Ovary (tissue), 9 donors: ENCODE measurements around the gene TCTN1. TPM values are rescaled to one million over a fixed set of nuclear protein-coding genes. Genes with fewer than 3 reads are reported as not detected.
"Not testable (repeated sequence)": the region's sequence is repeated elsewhere in the genome, so short reads cannot be mapped to it uniquely, and the experiment has no call there.

ENCODE experiments used
- DNase-seq, 5 donors: peaks; one replicate each; pipeline ENCODE4 v3.0.0-alpha.2; 2019 to 2020
- H3K27ac ChIP-seq, 2 donors: fragments of 200-600 bp; one replicate each; pipeline versions ENCODE4 v1.5.1 to v1.8.0; 2019 to 2022
- H3K27me3 ChIP-seq: fragments of 200-600 bp; one replicate; pipeline ENCODE4 v1.8.0; 2022
- H3K36me3 ChIP-seq: fragments of 200-600 bp; sonication (generic); one replicate; pipeline ENCODE4 v1.5.1; 2019
- H3K4me1 ChIP-seq: one replicate; pipeline ENCODE4 v1.8.1; 2013; ENCODE audit warnings: mild to moderate bottlenecking, moderate library complexity; ENCODE audit not compliant: insufficient read depth
- H3K4me3 ChIP-seq: fragments of 200-600 bp; sonication (generic); one replicate; pipeline ENCODE4 v1.5.1; 2017
- H3K9me3 ChIP-seq, 2 donors: fragments of 200-600 bp in 1 of 2; sonication (generic) in 1 of 2; one replicate each; pipeline versions ENCODE4 v1.5.1 to v1.8.1; 2013 to 2019; ENCODE audit warnings: mild to moderate bottlenecking in 1 of 2, moderate library complexity in 1 of 2
- CTCF ChIP-seq, 3 donors: fragments of 450-650 bp in 2 of 3; fragments of 200-600 bp in 1 of 3; IDR thresholded peaks; one replicate each; pipeline versions ENCODE4 v1.5.1 to v1.8.0; 2016 to 2022; ENCODE audit warnings: antibody characterized with exemption in 3 of 3, mild to moderate bottlenecking in 1 of 3
- EP300 ChIP-seq: sonication (generic); formaldehyde crosslinking; IDR thresholded peaks from one replicate; pipeline ENCODE4 v1.6.1; 2017; ENCODE audit warnings: antibody characterized with exemption
- POLR2A ChIP-seq: fragments of 450-650 bp; IDR thresholded peaks from one replicate; pipeline ENCODE4 v1.6.1; 2017; ENCODE audit warnings: antibody characterized with exemption, mild to moderate bottlenecking, moderate library complexity
- WGBS, 3 donors: extraction: QIAGEN DNeasy Blood & Tissue Kit in 1 of 3; methylation state at CpG; one replicate each; pipeline versions ENCODE4 v1.1.5 to v1.1.7; 2013 to 2017; 5-methylcytosine and 5-hydroxymethylcytosine counted together
- intact Hi-C, 4 donors: fragments of 100-400 bp; cut with DNase I; formaldehyde crosslinking; loops; one replicate each; pipeline versions ENCODE4 v1.11.0 to v1.15.1; 2022 to 2023
- polyA plus RNA-seq, 2 donors: library from polyadenylated mRNA; stranded (reverse); fragments of 200-250 nt in 1 of 2; fragments of 350-450 nt in 1 of 2; fragmentation: Illumina TruSeq in 1 of 2; extraction: RNeasy Lipid Tissue Mini Kit (QIAGEN cat#74804) in 1 of 2; gene quantifications; one replicate each; pipeline ENCODE4 v1.2.3, GENCODE V29; 2013 to 2014
- total RNA-seq, 7 donors: library from RNA; depleted of rRNA in 2 of 7; stranded (reverse); fragments of >200 nt in 2 of 7; fragmentation: NEBNext Ultra II Directional in 3 of 7; extraction: Animal tissue kit (Norgen Biotek cat#: 25700) in 3 of 7; gene quantifications; one replicate each; pipeline versions ENCODE4 v1.1.0 to v1.2.4, GENCODE V29; 2016 to 2023
- donor health status: DM: no; HTN: no; CAD: no; lungs with moderate emphysema.
- donor health status: DM: no; HTN: no; CAD: no.
- donor health status: Bipolar disorder and iron deficiency.
- donor health status: DM: yes; HTN: yes; CAD: no.
- donor health status: DM: no; HTN: no; CAD: no.
- donor health status: DM: yes; HTN: yes; CAD: no.

Gene TCTN1
- total and polyA plus RNA-seq, 9 donors, result 32.7 to 122 (median 47.9) TPM

- Histone ChIP-seq H3K4me3 (no peak overlapping the region), H3K27me3 (no peaks in the 10 kb centered on the region), H3K4me1 (peaks cover 16% of the 10 kb centered on the region), H3K27ac (no peak overlapping the region), H3K9me3 (no peaks in the 10 kb centered on the region), H3K36me3 (no peaks in the 10 kb centered on the region)
- intact Hi-C loops, result no loop called here
- no peak for DNase-seq
- WGBS, 3 donors, result 96 to 99% (median 97%) methylated on average over 5 of the region's 5 CpGs
- TF ChIP-seq CTCF (IDR thresholded peaks at IDR 0.05), result no peak
- TF ChIP-seq POLR2A, result no peak
- no peak for TF ChIP-seq EP300
Measured at GRCh38 chr12:110566993-110567392, 46.9 kb upstream of the TCTN1 start.

GRCh38 chr12:110568752-110569151 lies 45.2 kb upstream of the TCTN1 start:
- TF ChIP-seq EP300 (no peak), CTCF (IDR thresholded peaks at IDR 0.05) (no peak), POLR2A (no peak)
- H3K4me3 ChIP-seq, result no peak overlapping the region
- no peak overlapping the region for H3K27ac ChIP-seq
- 92 to 98% (median 96%) methylated on average over 6 of the region's 6 CpGs for WGBS, 3 donors
- intact Hi-C loops, result no loop called here
- DNase-seq, result no peak
- H3K4me1 ChIP-seq, result peaks cover 7% of the 10 kb centered on the region
- H3K27me3 ChIP-seq, result no peaks in the 10 kb centered on the region
- H3K9me3 ChIP-seq, result no peaks in the 10 kb centered on the region
- H3K36me3 ChIP-seq, result no peaks in the 10 kb centered on the region

GRCh38 chr12:110569838-110570237 lies 44.1 kb upstream of the TCTN1 start:
- H3K27ac ChIP-seq, H3K36me3 ChIP-seq, H3K9me3 ChIP-seq, intact Hi-C loops, H3K4me1 ChIP-seq, H3K4me3 ChIP-seq, DNase-seq, H3K27me3 ChIP-seq: not testable (repeated sequence)
- 87 to 90% methylated on average over 2 of the region's 2 CpGs; no CpG with 5 or more reads in 1 of the 3 donors for WGBS, 3 donors

- intact Hi-C loops, result not testable (repeated sequence)
Measured at GRCh38 chr12:110570798-110571197, 43.1 kb upstream of the TCTN1 start.

GRCh38 chr12:110574044-110574443 lies 39.9 kb upstream of the TCTN1 start:
- TF ChIP-seq CTCF (IDR thresholded peaks at IDR 0.05) (no peak), EP300 (no peak), POLR2A (no peak)
- DNase-seq, result no peak
- no peak overlapping the region for H3K27ac ChIP-seq
- H3K4me3 ChIP-seq, result no peak overlapping the region
- H3K36me3 ChIP-seq, result no peaks in the 10 kb centered on the region
- intact Hi-C loops, result no loop called here
- peaks cover 5% of the 10 kb centered on the region for H3K4me1 ChIP-seq
- H3K27me3 ChIP-seq, result no peaks in the 10 kb centered on the region
- WGBS, 3 donors, result 24 to 35% (median 28%) methylated on average over 1 of the region's 1 CpG
- no peaks in the 10 kb centered on the region for H3K9me3 ChIP-seq

More at GRCh38 chr12:110570798-110571197, 43.1 kb upstream of the TCTN1 start:
- WGBS, 3 donors, result 94 to 98% (median 95%) methylated on average over 16 of the region's 16 CpGs
- H3K9me3 ChIP-seq, H3K4me3 ChIP-seq, H3K4me1 ChIP-seq, H3K36me3 ChIP-seq, H3K27ac ChIP-seq, H3K27me3 ChIP-seq, DNase-seq: not testable (repeated sequence)

- H3K4me3 ChIP-seq, H3K27ac ChIP-seq, H3K27me3 ChIP-seq, H3K36me3 ChIP-seq, H3K9me3 ChIP-seq, intact Hi-C loops, H3K4me1 ChIP-seq, DNase-seq: not testable (repeated sequence)
- whole genome bisulfite sequencing, 3 donors, result 72% methylated on average over 10 of the region's 10 CpGs
Measured at GRCh38 chr12:110574717-110575230, 39.2 kb upstream of the TCTN1 start.
